B cell (primary cell): ENCODE results near the gene BCKDK.

Experiments
- EZH2 ChIP-seq: IDR thresholded peaks from 2 replicates; pipeline ENCODE4 v1.6.1; 2012; ENCODE audit warnings: borderline replicate concordance, low read depth, mild to moderate bottlenecking, moderate library complexity, low read length; ENCODE audit not compliant: insufficient read depth, poor library complexity, severe bottlenecking
- TF ChIP-seq, protein P1 (sequence below): fragments of 200-600 bp; IDR thresholded peaks from one replicate; pipeline ENCODE4 v1.8.0; 2022; ENCODE audit warnings: antibody characterized with exemption, mild to moderate bottlenecking

DNA sequence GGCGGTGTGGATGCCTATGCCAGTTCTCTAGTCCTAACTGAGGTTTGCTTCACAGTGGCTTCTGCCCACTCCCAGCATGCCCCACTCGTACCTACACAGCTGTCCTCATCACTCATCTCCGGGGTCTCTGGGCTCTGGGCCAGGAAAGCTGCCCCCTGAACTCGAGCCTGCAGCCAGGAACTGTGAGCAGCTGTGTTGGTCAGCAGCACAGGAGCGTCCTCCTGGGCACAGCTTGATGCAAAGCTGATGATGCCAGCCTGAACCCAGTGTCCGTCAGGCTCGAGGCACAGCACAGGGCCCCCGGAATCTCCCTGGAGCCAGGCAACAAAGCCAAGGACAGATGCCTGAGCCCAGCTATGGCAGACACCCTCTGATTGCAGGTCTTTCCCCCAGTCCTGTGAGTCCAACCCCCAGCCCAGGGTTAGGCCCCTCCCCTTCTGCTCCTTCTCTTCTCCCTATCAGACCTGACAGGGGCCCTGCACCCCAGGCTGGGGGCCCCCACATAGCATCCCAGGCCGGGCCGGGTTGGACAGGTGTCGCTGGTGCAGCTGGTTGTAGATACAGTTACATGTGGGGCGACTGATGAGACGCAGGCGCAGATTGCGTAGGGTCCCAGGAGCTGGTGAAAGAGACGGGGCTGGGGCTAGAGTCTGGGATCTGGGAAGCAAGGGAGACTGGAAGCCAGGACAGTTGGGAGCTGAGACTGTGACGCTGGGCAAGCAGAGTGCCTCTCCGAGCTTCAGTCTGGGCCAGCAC, 22.1 kb upstream of the BCKDK start:
- TF ChIP-seq, protein P1, sequence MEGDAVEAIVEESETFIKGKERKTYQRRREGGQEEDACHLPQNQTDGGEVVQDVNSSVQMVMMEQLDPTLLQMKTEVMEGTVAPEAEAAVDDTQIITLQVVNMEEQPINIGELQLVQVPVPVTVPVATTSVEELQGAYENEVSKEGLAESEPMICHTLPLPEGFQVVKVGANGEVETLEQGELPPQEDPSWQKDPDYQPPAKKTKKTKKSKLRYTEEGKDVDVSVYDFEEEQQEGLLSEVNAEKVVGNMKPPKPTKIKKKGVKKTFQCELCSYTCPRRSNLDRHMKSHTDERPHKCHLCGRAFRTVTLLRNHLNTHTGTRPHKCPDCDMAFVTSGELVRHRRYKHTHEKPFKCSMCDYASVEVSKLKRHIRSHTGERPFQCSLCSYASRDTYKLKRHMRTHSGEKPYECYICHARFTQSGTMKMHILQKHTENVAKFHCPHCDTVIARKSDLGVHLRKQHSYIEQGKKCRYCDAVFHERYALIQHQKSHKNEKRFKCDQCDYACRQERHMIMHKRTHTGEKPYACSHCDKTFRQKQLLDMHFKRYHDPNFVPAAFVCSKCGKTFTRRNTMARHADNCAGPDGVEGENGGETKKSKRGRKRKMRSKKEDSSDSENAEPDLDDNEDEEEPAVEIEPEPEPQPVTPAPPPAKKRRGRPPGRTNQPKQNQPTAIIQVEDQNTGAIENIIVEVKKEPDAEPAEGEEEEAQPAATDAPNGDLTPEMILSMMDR = no peak
- no peak for TF ChIP-seq EZH2
